ENCODE results near the gene CARD6.

CARD6 gene

DNA sequence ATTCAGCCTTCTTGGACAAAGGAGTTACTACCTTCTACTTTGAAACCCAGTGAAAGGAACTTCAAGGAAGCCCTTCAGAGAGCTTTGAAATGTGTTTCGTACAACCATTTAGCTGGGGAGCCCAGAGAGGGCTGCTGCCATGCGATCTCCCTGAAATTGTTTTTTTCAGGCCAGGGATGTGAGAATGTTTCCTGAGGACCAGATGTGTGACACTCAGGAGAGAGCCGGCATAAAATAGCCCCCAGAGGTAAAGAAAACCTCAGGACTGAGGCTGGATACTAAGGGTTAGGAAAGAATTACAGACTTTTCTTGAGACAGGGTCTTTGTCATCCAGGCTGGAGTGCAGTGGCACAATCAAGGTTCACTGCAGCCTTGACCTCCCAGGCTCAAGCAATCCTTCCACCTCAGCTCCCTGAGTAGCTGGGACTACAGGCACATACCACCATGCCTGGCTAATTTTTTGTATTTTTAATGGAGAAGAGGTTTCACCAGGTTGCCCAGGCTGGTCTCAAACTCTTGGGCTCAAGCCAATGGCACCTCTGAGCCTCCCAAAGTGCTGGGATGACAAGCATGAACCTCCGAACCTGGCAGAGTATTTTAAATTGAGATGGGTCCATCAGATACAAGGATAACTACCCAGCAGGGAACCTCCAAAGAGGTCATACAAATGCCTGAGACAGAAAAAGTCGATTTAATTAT lies 14.5 kb upstream of the CARD6 start:
- Histone ChIP-seq H2AFZ (ENCODE audit: low read depth, low read length) (no peak overlapping the region), H3K4me3 (ENCODE audit: low read depth in 1 of 2, low read length in 2 of 2) (no peak overlapping the region), H3K27ac (ENCODE audit: low read length) (no peak overlapping the region), H3K79me2 (ENCODE audit: insufficient read depth, low read length) (peaks cover 7% of the 10 kb centered on the region; the same call in 1 of the 2 replicates), H4K20me1 (ENCODE audit: insufficient read depth, low read length) (peaks cover 5% of the 10 kb centered on the region), H3K9ac (ENCODE audit: low read depth, low read length) (no peak overlapping the region), H3K9me3 (ENCODE audit: insufficient read depth, low read length, severe bottlenecking) (no peaks in the 10 kb centered on the region), H3K27me3 (ENCODE audit: insufficient read depth, low read length, poor library complexity) (no peaks in the 10 kb centered on the region), H3K4me2 (ENCODE audit: insufficient read depth, low read length) (no peak overlapping the region), H3K36me3 (ENCODE audit: insufficient read depth, low read length) (peaks cover 46% of the 10 kb centered on the region), H3K4me1 (ENCODE audit: insufficient read depth, low read length) (no peaks in the 10 kb centered on the region)
- ATAC-seq (ENCODE audit: insufficient read depth, low read depth) (no peak), DNase-seq (no peak)
- TF ChIP-seq CTCF (IDR thresholded peaks at IDR 0.05; ENCODE audit: borderline replicate concordance, extremely low read depth, low read length, poor library complexity, severe bottlenecking): no peak
- no peak for TF ChIP-seq EZH2 (IDR thresholded peaks at IDR 0.05; ENCODE audit: borderline replicate concordance, low read depth, low read length, severe bottlenecking)

DNA sequence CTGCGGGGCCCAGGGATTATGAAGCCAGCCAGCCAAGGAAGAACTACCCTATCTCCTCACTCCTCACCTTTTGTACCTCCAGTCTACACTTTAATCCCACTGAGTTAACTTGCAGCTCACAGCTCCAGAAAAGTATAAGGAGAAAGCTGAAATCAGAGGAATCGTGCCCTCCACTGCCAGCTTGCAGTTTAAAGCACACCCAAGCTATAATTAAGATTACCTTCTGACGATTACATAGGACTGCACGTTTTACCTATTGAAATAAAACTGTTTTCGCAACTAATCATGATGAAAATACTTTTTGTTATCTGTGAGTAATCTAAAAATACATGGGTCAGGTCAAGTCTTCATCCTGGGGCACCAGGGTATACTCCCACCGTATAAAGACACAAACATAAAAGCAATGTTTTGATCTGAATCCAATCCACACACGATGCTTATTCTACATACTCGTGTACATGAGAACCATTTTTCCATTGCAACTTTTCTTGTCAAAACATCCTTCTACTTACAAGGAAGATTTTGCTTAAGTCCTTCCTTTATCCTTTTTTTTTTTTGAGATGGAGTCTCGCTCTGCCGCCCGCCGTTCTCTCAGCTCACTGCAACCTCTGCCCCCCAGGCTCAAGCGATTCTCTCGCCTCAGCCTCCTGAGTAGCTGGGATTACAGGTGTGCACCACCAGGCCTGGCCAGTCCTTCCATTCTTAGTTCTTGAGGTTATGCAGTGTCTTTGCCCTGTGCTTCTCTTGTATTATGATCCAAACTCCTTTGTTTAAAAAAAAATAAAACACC lies 13.8 kb upstream of the CARD6 start:
- Histone ChIP-seq H3K9ac (ENCODE audit: low read depth, low read length) (no peak overlapping the region), H3K27me3 (ENCODE audit: insufficient read depth, low read length, poor library complexity) (no peaks in the 10 kb centered on the region), H3K4me1 (ENCODE audit: insufficient read depth, low read length) (no peaks in the 10 kb centered on the region), H3K27ac (ENCODE audit: low read length) (no peak overlapping the region), H3K4me2 (ENCODE audit: insufficient read depth, low read length) (no peak overlapping the region), H4K20me1 (ENCODE audit: insufficient read depth, low read length) (peaks cover 5% of the 10 kb centered on the region), H3K4me3 (ENCODE audit: low read depth in 1 of 2, low read length in 2 of 2) (no peak overlapping the region), H3K36me3 (ENCODE audit: insufficient read depth, low read length) (peaks cover 54% of the 10 kb centered on the region), H2AFZ (ENCODE audit: low read depth, low read length) (no peak overlapping the region), H3K9me3 (ENCODE audit: insufficient read depth, low read length, severe bottlenecking) (no peaks in the 10 kb centered on the region), H3K79me2 (ENCODE audit: insufficient read depth, low read length) (peaks cover 14% of the 10 kb centered on the region; the same call in 1 of the 2 replicates)
- TF ChIP-seq CTCF (IDR thresholded peaks at IDR 0.05; ENCODE audit: borderline replicate concordance, extremely low read depth, low read length, poor library complexity, severe bottlenecking): no peak
- no peak for TF ChIP-seq EZH2 (IDR thresholded peaks at IDR 0.05; ENCODE audit: borderline replicate concordance, low read depth, low read length, severe bottlenecking)
- ATAC-seq (ENCODE audit: insufficient read depth, low read depth) (no peak), DNase-seq (no peak)

DNA sequence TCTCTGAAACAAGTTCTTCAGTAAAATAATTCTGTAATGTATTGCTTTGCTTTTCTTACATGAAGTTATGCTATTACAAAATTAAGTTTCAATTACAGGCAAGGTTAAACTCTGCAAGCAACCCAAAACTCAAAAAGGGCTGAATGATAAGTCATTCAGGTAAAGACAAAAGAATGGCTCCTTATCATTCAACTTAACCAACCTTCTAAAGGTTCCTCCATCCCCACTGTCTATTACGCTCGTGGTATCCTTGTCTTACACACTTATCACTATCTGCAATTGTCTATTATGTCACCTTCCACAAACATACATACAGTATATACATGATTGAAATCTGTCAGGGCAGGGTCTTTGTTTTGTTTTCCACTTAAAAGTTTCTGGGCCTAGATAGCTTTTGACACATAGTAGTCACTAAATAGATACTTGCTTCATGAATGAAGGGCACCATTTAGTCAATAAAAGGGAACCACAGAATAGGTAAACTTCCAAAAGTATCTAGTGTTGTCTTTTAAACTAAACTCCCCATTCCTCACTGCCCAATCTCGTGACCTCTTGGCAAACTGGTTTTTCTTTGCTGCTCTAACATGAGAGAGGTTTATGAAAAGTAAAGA lies 13.0 kb upstream of the CARD6 start:
- Histone ChIP-seq H2AFZ (ENCODE audit: low read depth, low read length) (no peak overlapping the region), H3K79me2 (ENCODE audit: insufficient read depth, low read length) (peaks cover 20% of the 10 kb centered on the region; the same call in 1 of the 2 replicates), H3K4me2 (ENCODE audit: insufficient read depth, low read length) (no peak overlapping the region), H4K20me1 (ENCODE audit: insufficient read depth, low read length) (peaks cover 9% of the 10 kb centered on the region), H3K4me1 (ENCODE audit: insufficient read depth, low read length) (peaks cover 7% of the 10 kb centered on the region), H3K9me3 (ENCODE audit: insufficient read depth, low read length, severe bottlenecking) (no peaks in the 10 kb centered on the region), H3K4me3 (ENCODE audit: low read depth in 1 of 2, low read length in 2 of 2) (no peak overlapping the region), H3K27ac (ENCODE audit: low read length) (no peak overlapping the region), H3K9ac (ENCODE audit: low read depth, low read length) (no peak overlapping the region), H3K27me3 (ENCODE audit: insufficient read depth, low read length, poor library complexity) (no peaks in the 10 kb centered on the region), H3K36me3 (ENCODE audit: insufficient read depth, low read length) (peaks cover 61% of the 10 kb centered on the region)
- DNase-seq (no peak), ATAC-seq (ENCODE audit: insufficient read depth, low read depth) (no peak)
- TF ChIP-seq CTCF (IDR thresholded peaks at IDR 0.05; ENCODE audit: borderline replicate concordance, extremely low read depth, low read length, poor library complexity, severe bottlenecking) (no peak), EZH2 (IDR thresholded peaks at IDR 0.05; ENCODE audit: borderline replicate concordance, low read depth, low read length, severe bottlenecking) (no peak)
